ENCODE data around the gene SPATA13. TPM values are rescaled to one million over a fixed set of nuclear protein-coding genes. Genes with fewer than 3 reads are reported as not detected.
"Not testable (repeated sequence)": the region's sequence is repeated elsewhere in the genome, so short reads cannot be mapped to it uniquely, and the experiment has no call there.

SPATA13 gene
- total RNA-seq, 1 donor from 2014 or later = 24.7 TPM

DNA sequence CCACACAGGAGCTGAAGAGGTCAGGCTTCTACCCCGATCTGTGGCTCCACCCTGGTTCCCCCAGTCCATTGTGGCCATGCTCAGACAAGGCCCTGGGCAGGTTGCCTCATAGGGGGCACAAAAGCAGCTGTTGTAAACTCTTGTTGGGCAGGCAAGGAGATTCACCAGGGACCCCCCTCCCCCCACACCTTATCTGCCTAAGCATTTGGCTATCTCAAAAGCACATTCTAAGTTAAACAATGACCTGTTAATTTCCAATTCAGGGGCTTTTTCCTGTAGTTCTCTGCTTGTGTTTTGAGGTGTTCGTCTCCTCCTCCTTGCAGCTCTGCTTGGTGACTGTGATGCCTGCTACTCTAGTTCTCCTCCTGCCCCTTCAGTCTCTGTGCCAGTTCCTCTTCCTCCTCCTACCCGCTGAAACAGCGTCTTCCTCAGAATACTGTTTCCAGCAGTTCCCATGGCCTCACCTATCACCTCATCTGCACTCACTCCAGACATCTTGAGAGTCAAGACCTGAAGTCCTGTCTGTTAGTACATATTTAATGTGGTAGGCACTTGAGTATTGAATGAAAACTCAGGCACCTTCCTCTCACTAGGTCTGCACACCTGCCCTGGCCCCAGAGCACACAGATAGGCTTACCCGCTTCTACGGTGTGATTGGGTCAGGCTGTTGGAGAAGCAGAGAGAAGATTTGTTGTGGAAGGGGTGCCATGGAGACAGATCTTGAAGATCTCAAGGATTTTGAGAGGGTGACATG, 31.7 kb downstream of the SPATA13 start:
- no peak for ATAC-seq
- no peak for DNase-seq (ENCODE audit: low spot score)

- ATAC-seq = no peak
Observed at GRCh38 chr13:24192811-24193162, 32.3 kb downstream of the SPATA13 start.

DNA sequence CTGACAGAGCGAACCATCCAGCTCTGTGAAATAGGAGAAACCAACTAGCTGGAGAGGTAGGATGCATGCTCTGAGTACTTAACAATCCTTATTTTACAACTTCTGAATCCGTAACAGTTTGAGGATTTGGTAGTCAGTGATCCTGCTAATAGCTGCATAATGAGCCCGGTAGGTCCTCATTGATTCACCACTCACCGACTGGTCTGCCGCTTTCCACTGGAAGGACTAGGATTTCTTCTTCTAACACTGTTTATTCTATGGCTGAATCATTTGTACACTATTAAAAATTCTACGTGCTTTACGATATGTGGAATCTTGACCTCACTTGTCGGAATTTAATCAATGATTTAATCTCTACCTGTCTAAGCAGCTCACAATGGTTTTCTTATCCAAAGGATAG, 33.9 kb downstream of the SPATA13 start:
- DNase-seq (ENCODE audit: low spot score) = no peak
- ATAC-seq = peak; percentile 35

More at GRCh38 chr13:24192811-24193162, 32.3 kb downstream of the SPATA13 start:
- DNase-seq (ENCODE audit: low spot score) = no peak

GRCh38 chr13:24195626-24196025, 35.1 kb downstream of the SPATA13 start:
- ATAC-seq = peak; percentile 34
- no peak for DNase-seq (ENCODE audit: low spot score)

DNA sequence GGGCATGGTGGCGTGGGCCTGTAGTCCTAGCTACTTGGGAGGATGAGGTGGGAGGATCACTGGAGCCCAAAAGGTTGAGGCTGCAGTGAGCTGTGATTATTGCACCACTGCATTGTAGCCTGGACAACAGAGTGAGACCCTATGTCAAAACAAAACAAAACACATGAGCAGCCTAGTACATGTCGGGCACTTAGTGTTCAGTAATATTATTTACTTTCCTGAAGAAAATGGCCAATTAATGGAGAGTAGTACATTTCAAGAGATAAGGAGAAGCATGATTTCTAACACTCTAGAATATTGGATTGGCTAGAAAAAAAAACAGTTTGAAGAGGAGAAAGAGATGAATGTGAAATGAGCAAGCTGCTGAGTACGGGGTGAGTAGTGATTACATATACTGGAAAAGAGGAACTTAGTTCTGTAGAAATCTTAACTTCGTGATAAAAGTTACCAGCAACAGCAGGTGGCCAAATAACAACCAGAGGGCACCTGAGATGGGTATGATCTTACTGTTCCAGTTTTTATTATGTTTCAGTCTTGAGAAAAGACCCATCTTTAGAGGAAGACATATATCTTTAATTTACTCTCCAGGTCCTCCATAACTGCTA, 36.2 kb downstream of the SPATA13 start:
- ATAC-seq (no peak), DNase-seq (ENCODE audit: low spot score) (no peak)

DNA sequence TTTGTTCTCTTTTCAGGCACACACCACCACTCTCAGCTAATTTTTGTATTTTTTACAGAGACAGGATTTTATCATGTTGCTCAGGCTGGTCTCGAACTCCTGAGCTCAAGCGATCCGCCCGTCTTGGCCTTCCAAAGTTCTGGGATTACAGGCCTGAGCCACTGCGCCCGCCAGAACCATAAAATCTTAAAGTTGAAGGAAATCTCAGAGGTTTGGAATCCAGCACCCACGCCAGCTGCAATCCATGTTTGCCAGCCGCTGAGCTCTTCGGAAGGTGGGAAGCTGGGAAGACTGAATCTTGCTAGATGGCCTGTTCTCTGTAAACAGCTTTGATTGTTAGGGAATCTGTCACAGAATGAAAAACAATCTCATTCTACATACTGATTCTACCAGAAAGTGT, 38.5 kb downstream of the SPATA13 start:
- no peak for DNase-seq (ENCODE audit: low spot score)
- ATAC-seq = no peak

- ATAC-seq = peak; percentile 89
- peak; percentile 80 for DNase-seq (ENCODE audit: low spot score)
Observed at GRCh38 chr13:24202215-24202614, 41.7 kb downstream of the SPATA13 start.

- ATAC-seq = no peak
- DNase-seq (ENCODE audit: low spot score) = no peak
Observed at GRCh38 chr13:24203273-24203672, 42.8 kb downstream of the SPATA13 start.

DNA sequence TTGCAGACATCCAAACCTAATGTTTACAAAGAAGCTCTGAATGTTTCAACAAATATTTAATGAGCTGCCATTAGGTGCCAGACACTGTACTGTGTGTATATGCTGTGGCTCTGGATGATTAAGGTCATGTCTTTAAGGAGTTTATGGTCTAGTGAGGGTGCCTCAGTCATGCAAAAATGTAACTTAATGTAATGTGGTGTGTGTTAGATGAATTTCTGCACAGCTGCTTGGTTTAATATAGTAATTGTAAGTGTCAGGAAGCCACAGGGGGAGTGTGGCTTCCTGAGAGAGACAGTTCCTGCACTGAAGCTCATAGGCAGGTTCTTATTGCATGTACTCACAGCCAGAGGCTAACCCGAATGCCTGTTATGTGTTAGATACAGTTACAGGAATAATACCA, 43.3 kb downstream of the SPATA13 start:
- ATAC-seq (peak; percentile 40), DNase-seq (ENCODE audit: low spot score) (no peak)

- DNase-seq (ENCODE audit: low spot score); ATAC-seq: not testable (repeated sequence)
Observed at GRCh38 chr13:24205076-24205475, 44.6 kb downstream of the SPATA13 start.

- ATAC-seq (peak; percentile 40), DNase-seq (ENCODE audit: low spot score) (no peak)
Observed at GRCh38 chr13:24207841-24208667, 47.5 kb downstream of the SPATA13 start.

DNA sequence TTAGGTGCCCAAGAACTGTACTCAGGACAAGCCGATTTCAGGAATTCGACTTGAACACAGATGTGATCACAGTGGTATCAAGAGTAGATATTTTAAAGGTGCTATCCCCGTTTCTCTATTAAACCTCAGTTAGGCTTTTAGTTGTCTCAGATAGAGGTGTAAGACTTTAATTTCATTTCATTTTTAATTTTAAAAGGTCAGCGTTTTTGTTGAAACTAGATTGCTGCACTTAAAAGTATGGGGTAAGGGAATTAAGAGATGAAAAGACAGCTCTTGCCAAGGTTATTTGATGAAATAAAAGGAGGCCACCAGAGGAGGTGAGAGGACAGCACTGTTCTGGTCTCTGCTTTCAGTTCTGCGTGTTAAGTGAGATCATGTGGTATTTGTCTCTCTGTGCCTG, 48.6 kb downstream of the SPATA13 start:
- DNase-seq (ENCODE audit: low spot score) (no peak), ATAC-seq (no peak)

- ATAC-seq (peak; percentile 56), DNase-seq (ENCODE audit: low spot score) (peak; percentile 66)
Observed at GRCh38 chr13:24212254-24212653, 51.7 kb downstream of the SPATA13 start.

DNA sequence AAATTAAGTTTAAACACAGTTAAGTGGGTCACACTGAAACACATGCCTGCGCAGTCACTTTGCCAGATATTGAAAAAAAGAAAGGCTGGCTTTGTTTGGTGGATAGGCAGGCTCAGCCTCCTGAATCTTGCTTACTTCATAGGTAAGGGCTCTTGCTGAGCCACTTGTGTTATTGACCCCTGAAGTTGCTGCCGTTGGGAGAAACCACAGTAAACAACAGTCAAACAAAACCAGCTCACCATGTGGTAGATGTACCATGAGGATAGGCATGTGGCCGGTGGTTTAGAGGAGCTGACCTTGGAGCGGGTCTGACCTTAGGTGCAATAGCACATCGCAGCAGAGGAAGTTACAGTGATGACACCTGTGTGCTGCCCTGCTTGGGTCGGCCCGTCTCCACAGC, 52.2 kb downstream of the SPATA13 start:
- DNase-seq (ENCODE audit: low spot score) (peak; percentile 70), ATAC-seq (peak; percentile 70)

DNA sequence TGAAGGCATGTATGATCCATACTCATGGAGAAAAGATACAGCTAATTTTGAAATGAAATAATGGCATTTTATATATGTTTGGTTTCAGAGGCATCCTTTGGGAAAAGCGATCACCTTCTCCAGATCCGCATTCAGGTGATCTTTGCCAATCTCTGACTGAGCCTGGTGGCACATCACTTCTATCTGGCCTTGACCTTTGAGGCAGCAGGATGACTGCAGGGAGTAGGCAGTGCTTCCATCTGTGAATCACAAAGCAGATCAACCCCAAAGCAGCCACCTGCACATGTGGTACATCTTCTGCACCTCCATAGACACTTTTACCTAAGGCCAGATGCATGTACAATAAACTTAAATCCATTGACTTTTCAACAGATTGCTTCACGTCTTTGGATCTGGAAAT, 53.4 kb downstream of the SPATA13 start:
- DNase-seq (ENCODE audit: low spot score) = no peak
- ATAC-seq = no peak

DNA sequence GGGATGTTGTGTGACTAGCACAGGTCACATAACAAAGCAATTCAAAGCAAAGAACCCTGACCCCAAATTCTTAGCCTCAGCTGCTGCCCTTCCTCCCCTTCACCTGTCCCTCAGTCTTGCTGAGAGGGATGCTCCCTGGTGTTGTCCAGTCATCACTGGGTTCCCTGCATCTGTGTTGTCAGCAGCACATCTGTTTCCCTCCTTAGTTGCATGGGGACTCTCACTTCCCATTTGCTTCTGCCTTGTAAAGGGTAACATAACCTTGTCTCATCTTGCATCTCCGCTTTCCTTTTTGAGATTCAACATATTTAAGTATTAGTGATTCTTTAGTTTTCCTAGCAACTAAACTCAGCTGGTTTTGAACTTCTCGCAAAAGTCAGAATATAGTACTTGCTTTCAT, 54.0 kb downstream of the SPATA13 start:
- DNase-seq (ENCODE audit: low spot score) (no peak), ATAC-seq (no peak)

DNA sequence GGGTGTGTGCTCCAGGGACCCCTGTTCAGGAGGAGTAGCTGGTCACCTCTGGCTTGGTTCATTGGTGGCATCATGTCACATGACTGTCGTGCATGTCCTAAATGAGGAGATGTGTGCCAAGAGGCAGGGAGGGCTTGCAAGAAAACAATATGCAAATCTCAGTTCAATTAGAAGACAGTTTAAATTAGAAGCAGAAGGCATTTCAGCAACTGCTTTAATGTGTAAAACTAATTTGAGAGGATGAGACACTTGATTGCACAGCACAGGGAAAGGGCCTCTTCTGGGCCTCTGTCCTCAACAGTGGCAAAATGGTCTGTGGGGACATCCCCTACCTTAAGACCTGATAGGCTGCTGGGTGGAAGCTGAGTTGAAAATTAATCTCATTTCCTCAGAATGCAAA, 54.6 kb downstream of the SPATA13 start:
- no peak for ATAC-seq

DNA sequence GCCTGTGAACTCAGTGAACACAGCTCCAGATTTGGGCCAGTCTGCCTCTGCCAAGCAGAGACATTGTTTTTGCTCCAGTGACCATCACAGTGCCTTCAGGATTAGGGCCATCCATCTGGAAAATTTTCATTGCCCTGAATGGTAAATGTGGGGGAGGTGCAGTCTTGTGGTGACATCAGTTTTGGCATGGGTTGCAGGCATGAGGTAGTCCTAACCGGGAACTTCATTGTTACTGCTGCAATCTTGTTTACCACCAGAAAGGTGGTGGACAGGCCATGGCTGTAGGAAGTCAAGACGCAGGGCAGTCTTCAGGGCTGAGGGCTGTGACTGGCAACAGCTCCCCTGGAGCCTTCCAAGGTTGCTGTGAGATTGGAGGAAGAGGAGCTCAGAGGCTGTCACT, 55.2 kb downstream of the SPATA13 start:
- no peak for DNase-seq (ENCODE audit: low spot score)
- peak; percentile 6 for ATAC-seq

More for the DNA sequence above, 54.6 kb downstream of the SPATA13 start:
- no peak for DNase-seq (ENCODE audit: low spot score)

- ATAC-seq = no peak
- no peak for DNase-seq (ENCODE audit: low spot score)
Observed at GRCh38 chr13:24216176-24216575, 55.7 kb downstream of the SPATA13 start.

DNA sequence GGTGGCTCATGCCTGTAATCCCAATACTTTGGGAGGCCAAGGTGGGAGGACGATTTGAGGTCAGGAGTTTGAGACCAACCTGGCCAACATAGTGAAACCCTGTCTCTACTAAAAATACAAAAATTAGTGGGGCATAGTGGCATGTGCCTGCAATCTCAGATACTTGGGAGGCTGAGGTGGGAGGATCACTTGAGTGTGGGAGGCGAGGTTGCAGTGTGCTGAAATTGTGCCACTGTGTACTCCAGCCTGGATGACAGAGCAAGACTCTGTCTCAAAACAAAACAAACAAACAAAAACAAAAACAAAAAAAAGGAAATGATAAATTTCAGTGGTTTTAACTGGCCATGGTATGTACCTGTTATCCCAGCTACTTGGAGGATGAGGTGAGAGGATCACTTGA, 56.3 kb downstream of the SPATA13 start:
- not testable (repeated sequence) for DNase-seq (ENCODE audit: low spot score); ATAC-seq

- DNase-seq (ENCODE audit: low spot score) (peak; percentile 93), ATAC-seq (peak; percentile 75)
Observed at GRCh38 chr13:24217601-24218281, 57.2 kb downstream of the SPATA13 start.

All from left lobe of liver (tissue), 2 donors.